Measurements from ENCODE around the gene UTP25. TPM values are rescaled to one million over a fixed set of nuclear protein-coding genes. Genes with fewer than 3 reads are reported as not detected.

UTP25 gene
- polyA plus RNA-seq, 1 donor from 2014 or later = 6.1 TPM

DNA sequence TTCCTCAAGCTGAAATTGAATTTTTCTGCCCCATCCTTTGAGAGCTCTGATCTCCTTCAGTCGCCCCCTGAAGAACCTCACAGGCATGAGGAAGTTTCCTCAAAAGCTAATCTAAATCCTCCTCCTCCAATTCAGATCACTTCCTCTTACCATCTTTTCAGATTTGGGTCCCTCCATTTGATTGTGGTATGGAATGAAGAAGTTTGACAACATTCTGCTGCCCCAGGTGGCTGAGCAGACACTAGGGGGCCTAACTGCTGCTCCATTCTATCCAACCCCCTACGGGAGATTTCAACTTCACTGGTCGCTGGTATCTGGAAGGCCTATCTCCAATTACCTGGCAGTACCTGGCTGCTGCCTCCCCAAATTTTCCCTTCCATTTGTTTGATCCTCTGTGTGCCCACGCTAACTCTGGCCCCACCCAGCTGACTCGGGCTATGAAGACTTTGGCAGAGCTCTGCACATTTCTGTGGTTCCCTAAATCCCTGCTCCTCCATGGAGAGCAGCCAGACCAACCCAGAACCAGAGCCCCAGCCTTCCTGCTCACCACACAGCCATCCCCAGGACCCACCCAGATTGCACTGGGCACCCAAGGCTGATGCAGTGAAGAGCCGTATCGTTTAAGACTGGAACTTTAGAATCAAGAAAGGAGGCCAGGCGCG is 29.7 kb upstream of the UTP25 start:
- Histone ChIP-seq H3K9me2 (ENCODE audit: insufficient read depth, low read length) (no peaks in the 10 kb centered on the region), H4K20me1 (ENCODE audit: insufficient read depth) (no peaks in the 10 kb centered on the region), H3K27ac (ENCODE audit: low read length) (no peak overlapping the region), H3K79me2 (replicated peaks; ENCODE audit: insufficient read depth, low read length) (no peaks in the 10 kb centered on the region), H3F3A (ENCODE audit: insufficient read depth, low read length, poor library complexity, severe bottlenecking) (no peaks in the 10 kb centered on the region), H3K27me3 (ENCODE audit: insufficient read depth, low read depth, low read length) (peaks cover 4% of the 10 kb centered on the region), H3K9me3 (ENCODE audit: low read length) (no peaks in the 10 kb centered on the region), H3K36me3 (ENCODE audit: insufficient read depth, low read length) (no peaks in the 10 kb centered on the region), H3K4me2 (ENCODE audit: low read length) (no peak overlapping the region), H2AFZ (ENCODE audit: low read depth, low read length) (no peak overlapping the region), H3K9ac (ENCODE audit: low read length) (no peak overlapping the region), H3K4me3 (ENCODE audit: low read length) (no peak overlapping the region)
- TF ChIP-seq MXI1 (conservative IDR thresholded peaks at IDR 0.05; ENCODE audit: poor library complexity, severe bottlenecking) = no peak
- TF ChIP-seq TAF1 (IDR thresholded peaks at IDR 0.05; ENCODE audit: low read depth) = no peak
- TF ChIP-seq SMC3 (conservative IDR thresholded peaks at IDR 0.05; ENCODE audit: poor library complexity) = no peak
- TF ChIP-seq POLR2AphosphoS5 (IDR thresholded peaks at IDR 0.05) = no peak
- TF ChIP-seq, protein P1, sequence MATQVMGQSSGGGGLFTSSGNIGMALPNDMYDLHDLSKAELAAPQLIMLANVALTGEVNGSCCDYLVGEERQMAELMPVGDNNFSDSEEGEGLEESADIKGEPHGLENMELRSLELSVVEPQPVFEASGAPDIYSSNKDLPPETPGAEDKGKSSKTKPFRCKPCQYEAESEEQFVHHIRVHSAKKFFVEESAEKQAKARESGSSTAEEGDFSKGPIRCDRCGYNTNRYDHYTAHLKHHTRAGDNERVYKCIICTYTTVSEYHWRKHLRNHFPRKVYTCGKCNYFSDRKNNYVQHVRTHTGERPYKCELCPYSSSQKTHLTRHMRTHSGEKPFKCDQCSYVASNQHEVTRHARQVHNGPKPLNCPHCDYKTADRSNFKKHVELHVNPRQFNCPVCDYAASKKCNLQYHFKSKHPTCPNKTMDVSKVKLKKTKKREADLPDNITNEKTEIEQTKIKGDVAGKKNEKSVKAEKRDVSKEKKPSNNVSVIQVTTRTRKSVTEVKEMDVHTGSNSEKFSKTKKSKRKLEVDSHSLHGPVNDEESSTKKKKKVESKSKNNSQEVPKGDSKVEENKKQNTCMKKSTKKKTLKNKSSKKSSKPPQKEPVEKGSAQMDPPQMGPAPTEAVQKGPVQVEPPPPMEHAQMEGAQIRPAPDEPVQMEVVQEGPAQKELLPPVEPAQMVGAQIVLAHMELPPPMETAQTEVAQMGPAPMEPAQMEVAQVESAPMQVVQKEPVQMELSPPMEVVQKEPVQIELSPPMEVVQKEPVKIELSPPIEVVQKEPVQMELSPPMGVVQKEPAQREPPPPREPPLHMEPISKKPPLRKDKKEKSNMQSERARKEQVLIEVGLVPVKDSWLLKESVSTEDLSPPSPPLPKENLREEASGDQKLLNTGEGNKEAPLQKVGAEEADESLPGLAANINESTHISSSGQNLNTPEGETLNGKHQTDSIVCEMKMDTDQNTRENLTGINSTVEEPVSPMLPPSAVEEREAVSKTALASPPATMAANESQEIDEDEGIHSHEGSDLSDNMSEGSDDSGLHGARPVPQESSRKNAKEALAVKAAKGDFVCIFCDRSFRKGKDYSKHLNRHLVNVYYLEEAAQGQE (IDR thresholded peaks at IDR 0.05; ENCODE audit: borderline replicate concordance) = no peak
- no peak for TF ChIP-seq CTCF (IDR thresholded peaks at IDR 0.05; ENCODE audit: poor library complexity, severe bottlenecking)
- no peak for TF ChIP-seq EZH2 (IDR thresholded peaks at IDR 0.05; ENCODE audit: borderline replicate concordance, insufficient read depth, low read length, poor library complexity, severe bottlenecking)
- TF ChIP-seq EP300 (conservative IDR thresholded peaks at IDR 0.05; ENCODE audit: poor library complexity, severe bottlenecking) = no peak
- no peak for TF ChIP-seq RAD21 (conservative IDR thresholded peaks at IDR 0.05)

DNA sequence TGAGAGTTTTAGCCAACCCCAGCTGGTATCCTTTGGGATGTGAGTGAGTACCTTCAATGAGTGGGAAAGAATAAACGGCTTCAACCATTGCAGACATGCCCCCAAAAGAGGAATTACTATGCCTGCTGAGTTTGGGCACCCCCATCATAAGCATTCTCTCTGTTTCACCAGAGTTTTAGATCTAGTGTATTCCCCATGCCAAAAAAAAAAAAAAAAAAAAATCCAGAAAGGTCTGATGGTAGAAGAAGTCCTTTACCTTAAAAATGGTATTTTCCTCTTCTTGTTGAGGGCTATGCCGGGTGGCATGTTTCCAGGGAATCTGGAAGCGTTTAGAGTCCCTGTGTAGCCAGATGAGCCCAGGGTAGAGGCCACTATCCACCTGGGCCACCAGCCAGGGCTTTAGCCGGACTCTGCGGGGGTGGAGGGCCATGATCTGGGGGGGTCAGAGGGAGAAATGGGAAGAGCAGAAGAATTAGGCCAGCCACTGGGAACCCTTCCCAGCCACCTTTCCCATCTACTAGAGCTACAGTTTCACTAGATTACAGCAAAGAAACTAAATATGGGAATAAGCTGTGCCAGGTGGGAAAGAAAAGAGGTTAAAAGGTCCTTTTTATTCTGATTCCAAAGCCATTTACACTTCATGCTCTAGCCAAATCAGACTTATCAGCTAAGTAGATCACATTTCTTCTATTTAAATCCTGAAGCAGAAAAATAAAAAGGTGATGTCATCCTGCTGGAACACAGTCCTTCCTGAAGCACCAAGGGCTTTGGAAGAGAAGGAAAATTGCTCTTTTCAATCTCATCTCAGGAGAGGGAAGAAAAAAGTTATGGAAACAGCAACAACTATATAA is 26.6 kb upstream of the UTP25 start:
- Histone ChIP-seq H3K9ac (ENCODE audit: low read length) (no peak overlapping the region), H3K4me2 (ENCODE audit: low read length) (no peak overlapping the region), H3K9me3 (ENCODE audit: low read length) (no peaks in the 10 kb centered on the region), H4K20me1 (ENCODE audit: insufficient read depth) (no peaks in the 10 kb centered on the region), H3K9me2 (ENCODE audit: insufficient read depth, low read length) (no peaks in the 10 kb centered on the region), H3K79me2 (replicated peaks; ENCODE audit: insufficient read depth, low read length) (no peaks in the 10 kb centered on the region), H3K36me3 (ENCODE audit: insufficient read depth, low read length) (no peaks in the 10 kb centered on the region), H2AFZ (ENCODE audit: low read depth, low read length) (no peak overlapping the region), H3K27me3 (ENCODE audit: insufficient read depth, low read depth, low read length) (peaks cover 29% of the 10 kb centered on the region), H3K4me3 (ENCODE audit: low read length) (no peak overlapping the region), H3F3A (ENCODE audit: insufficient read depth, low read length, poor library complexity, severe bottlenecking) (no peaks in the 10 kb centered on the region), H3K27ac (ENCODE audit: low read length) (no peak overlapping the region)
- TF ChIP-seq POLR2AphosphoS5 (IDR thresholded peaks at IDR 0.05) (no peak), MXI1 (conservative IDR thresholded peaks at IDR 0.05; ENCODE audit: poor library complexity, severe bottlenecking) (no peak), CTCF (IDR thresholded peaks at IDR 0.05; ENCODE audit: poor library complexity, severe bottlenecking) (no peak), SMC3 (conservative IDR thresholded peaks at IDR 0.05; ENCODE audit: poor library complexity) (no peak), EP300 (conservative IDR thresholded peaks at IDR 0.05; ENCODE audit: poor library complexity, severe bottlenecking) (no peak)
